Glutamatergic neuron (in vitro differentiated cells): ENCODE data around the gene CCL28. TPM values are rescaled to one million over a fixed set of nuclear protein-coding genes. Genes with fewer than 3 reads are reported as not detected.

Source experiments
- DNase-seq: peaks from one replicate; pipeline ENCODE4 v3.0.0; 2022
- H3K27ac Mint-ChIP-seq: one replicate; pipeline ENCODE4 v1.8.0; 2020; ENCODE audit warnings: mild to moderate bottlenecking, mixed read lengths, inconsistent platforms; ENCODE audit not compliant: unreplicated experiment
- H3K27me3 Mint-ChIP-seq: one replicate; pipeline ENCODE4 v1.8.0; 2020; ENCODE audit warnings: mild to moderate bottlenecking, moderate library complexity, mixed read lengths, inconsistent platforms; ENCODE audit not compliant: unreplicated experiment
- H3K36me3 Mint-ChIP-seq: one replicate; pipeline ENCODE4 v1.8.0; 2020; ENCODE audit warnings: mild to moderate bottlenecking, mixed read lengths, inconsistent platforms; ENCODE audit not compliant: unreplicated experiment
- H3K4me1 Mint-ChIP-seq: one replicate; pipeline ENCODE4 v1.8.0; 2020; ENCODE audit warnings: mild to moderate bottlenecking, low read depth, mixed read lengths, inconsistent platforms; ENCODE audit not compliant: unreplicated experiment
- H3K4me3 Mint-ChIP-seq: one replicate; pipeline ENCODE4 v1.8.0; 2020; ENCODE audit warnings: mild to moderate bottlenecking, mixed read lengths, inconsistent platforms; ENCODE audit not compliant: unreplicated experiment
- H3K9me3 Mint-ChIP-seq: one replicate; pipeline ENCODE4 v1.8.0; 2020; ENCODE audit warnings: mild to moderate bottlenecking, moderate library complexity, mixed read lengths, inconsistent platforms; ENCODE audit not compliant: unreplicated experiment
- CTCF ChIP-seq: fragments of 200-600 bp; sonication (generic); IDR thresholded peaks from one replicate; pipeline ENCODE4 v1.5.0; 2021; ENCODE audit not compliant: partially characterized antibody, unreplicated experiment
- total RNA-seq: library from RNA; stranded (reverse); fragmentation: NEBNext Ultra II Directional; extraction: Animal tissue kit (Norgen Biotek cat#: 25700); gene quantifications from one replicate; pipeline ENCODE4 v1.2.1, GENCODE V29; 2021; ENCODE audit not compliant: unreplicated experiment

The CCL28 gene
- total RNA-seq, 1 donor from 2014 or later: 1.1 TPM

DNA sequence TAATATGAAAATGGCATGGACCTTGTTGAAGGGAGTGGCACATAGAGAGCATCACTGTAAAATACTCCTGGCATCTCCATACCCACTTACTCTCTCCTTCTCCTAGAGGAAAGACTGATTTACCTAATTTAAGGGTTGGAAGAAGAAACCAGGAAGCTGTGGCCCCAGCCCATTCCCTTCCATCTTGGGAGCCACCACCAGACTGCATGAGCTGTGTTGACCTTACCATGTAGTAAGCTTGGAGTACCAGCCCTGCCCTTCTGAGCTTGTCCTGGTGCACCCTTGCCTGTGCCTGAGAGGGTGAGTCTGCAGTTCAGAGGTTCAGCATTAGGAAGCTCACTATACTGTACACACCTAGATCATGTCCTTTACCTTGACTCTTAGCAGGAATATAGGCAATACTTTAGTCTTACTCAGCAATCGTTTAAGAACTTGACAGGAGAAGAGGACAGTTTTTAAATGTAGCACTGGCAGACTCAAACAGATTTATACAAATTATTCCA lies 63.3 kb downstream of the CCL28 start:
- Mint-ChIP-seq H3K4me3 (no peak overlapping the region), H3K27ac (no peak overlapping the region), H3K27me3 (no peaks in the 10 kb centered on the region), H3K9me3 (no peaks in the 10 kb centered on the region), H3K36me3 (no peaks in the 10 kb centered on the region), H3K4me1 (no peaks in the 10 kb centered on the region)
- TF ChIP-seq CTCF: no peak
- DNase-seq: no peak

DNA sequence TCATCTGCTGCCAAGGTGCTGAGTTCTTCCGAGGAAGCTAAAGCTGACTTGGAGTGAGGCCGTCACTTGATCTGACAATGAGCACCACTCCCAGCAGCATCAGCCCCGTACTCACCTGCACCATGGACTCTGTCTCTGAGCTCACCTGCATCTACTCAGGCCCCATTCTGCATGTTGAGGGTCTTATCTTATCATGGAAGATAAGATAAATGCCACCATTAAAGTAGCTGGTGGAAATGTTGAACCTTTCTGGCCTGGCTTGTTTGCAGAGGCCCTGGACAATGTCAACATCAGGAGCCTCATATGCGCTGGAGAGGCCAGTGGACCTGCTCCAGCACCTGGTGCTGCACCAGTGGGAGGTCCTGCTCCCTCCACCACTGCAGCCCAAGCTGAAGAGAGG lies 64.0 kb downstream of the CCL28 start:
- H3K27ac Mint-ChIP-seq: no peak overlapping the region
- H3K27me3 Mint-ChIP-seq: no peaks in the 10 kb centered on the region
- no peaks in the 10 kb centered on the region for H3K36me3 Mint-ChIP-seq
- no peaks in the 10 kb centered on the region for H3K9me3 Mint-ChIP-seq
- no peak for TF ChIP-seq CTCF
- no peak overlapping the region for H3K4me3 Mint-ChIP-seq
- H3K4me1 Mint-ChIP-seq: no peaks in the 10 kb centered on the region
- no peak for DNase-seq

DNA sequence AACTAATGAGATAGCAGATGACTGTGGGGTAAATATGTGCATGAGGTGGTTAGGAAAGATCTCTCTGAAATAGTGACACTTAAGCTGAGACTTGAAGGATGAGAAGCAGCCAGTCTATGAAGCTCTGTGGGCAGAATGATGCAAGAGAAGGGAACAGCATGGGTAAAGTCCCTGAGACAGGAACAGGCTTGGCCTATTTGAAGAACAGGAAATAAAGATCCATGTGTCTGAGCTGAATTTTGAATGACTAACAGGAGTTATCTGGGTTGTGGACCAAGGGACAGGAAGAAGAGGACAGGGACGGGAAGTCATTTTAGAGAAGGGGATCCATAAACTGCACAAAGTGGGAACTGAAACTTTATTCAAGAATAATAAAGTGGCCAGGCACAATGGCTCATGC lies 73.3 kb downstream of the CCL28 start:
- no peak for DNase-seq
- Mint-ChIP-seq H3K27ac (no peak overlapping the region), H3K4me3 (no peak overlapping the region), H3K36me3 (peaks cover 25% of the 10 kb centered on the region), H3K27me3 (peaks cover 5% of the 10 kb centered on the region), H3K9me3 (peaks cover 8% of the 10 kb centered on the region), H3K4me1 (no peaks in the 10 kb centered on the region)
- no peak for TF ChIP-seq CTCF

GRCh38 chr5:43336159-43336558 lies 76.0 kb downstream of the CCL28 start:
- no peak overlapping the region for H3K4me3 Mint-ChIP-seq
- no peak overlapping the region for H3K27ac Mint-ChIP-seq
- DNase-seq: no peak
- peaks cover 20% of the 10 kb centered on the region for H3K36me3 Mint-ChIP-seq
- H3K27me3 Mint-ChIP-seq: peaks cover 3% of the 10 kb centered on the region
- peaks cover 8% of the 10 kb centered on the region for H3K9me3 Mint-ChIP-seq
- H3K4me1 Mint-ChIP-seq: no peaks in the 10 kb centered on the region
- no peak for TF ChIP-seq CTCF

DNA sequence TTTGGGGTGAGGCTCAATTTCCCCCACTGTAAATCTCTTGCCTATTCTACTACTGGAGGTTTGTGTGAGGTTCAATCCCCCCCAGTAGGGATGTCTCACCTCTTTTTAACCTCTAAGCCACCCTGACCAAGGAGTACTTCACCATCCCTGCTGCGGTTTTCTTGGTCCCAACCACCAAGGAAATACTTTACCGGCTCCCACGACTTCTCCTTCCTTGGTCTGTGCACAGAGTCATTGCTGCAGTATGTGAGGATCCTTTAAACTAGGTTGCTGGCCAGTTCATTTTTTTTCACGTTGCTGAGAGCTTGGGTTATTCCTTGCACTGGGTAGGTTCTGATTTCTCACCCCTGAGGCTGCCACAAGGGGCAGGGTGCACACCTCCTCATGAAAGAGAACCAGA lies 76.5 kb downstream of the CCL28 start:
- no peak overlapping the region for H3K27ac Mint-ChIP-seq
- no peak for TF ChIP-seq CTCF
- H3K4me3 Mint-ChIP-seq: no peak overlapping the region
- H3K9me3 Mint-ChIP-seq: peaks cover 8% of the 10 kb centered on the region
- H3K36me3 Mint-ChIP-seq: peaks cover 20% of the 10 kb centered on the region
- DNase-seq: no peak
- H3K27me3 Mint-ChIP-seq: peaks cover 3% of the 10 kb centered on the region
- H3K4me1 Mint-ChIP-seq: no peaks in the 10 kb centered on the region
